Measurements from ENCODE around the gene MAPK13. TPM values are rescaled to one million over a fixed set of nuclear protein-coding genes. Genes with fewer than 3 reads are reported as not detected.
A peak's percentile ranks its signal among the peaks of the same experiment; 100 is the strongest.

Gene MAPK13
- total RNA-seq, 1 experiment from 2014 or later = 2.6 TPM

DNA sequence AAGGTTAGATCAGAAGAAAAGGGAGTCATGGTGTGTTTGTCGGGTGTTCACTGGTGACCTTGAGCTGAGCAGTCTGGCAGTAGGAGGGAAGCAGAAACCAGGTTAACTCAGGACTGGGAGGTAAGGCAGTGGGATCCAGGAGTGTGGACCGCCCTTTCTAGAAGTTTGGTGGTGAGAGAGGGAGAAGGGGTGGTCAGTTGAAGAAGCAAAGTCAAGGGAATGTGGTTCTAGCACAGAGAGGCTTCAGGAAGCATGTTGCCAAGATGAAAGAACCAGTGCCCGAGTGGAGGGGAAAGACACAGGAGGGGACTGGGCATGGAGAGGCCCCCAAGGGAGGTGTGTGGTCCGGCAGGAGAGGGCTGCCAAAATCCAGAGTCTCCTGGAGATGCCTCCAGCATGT is 3.6 kb downstream of the MAPK13 start:
- no peak overlapping the region for H3K27ac ChIP-seq (ENCODE audit: low read depth, low read length, poor library complexity, severe bottlenecking)
- peaks cover 25% of the 10 kb centered on the region for H3K4me1 ChIP-seq (ENCODE audit: insufficient read depth, low read length, poor library complexity, severe bottlenecking)
- no peaks in the 10 kb centered on the region for H3K27me3 ChIP-seq (replicated peaks; ENCODE audit: insufficient read depth, low read depth, low read length, poor library complexity)
- CTCF ChIA-PET = interaction anchor here (0.6 kb wide), 1 partner anchor 230 kb away, joined by 6 read pairs; no protein-coding TSS in a partner anchor
- POLR2A ChIA-PET (ENCODE audit: low non-redundant PET) = no interaction called here
- intact Hi-C loops (cut with micrococcal nuclease; ENCODE audit: unreplicated experiment) = no loop called here
- no peak for DNase-seq (ENCODE audit: low spot score)
- BruUV-seq (replicated peaks) = no TSS peak
- no peaks in the 10 kb centered on the region for H3K36me3 ChIP-seq (ENCODE audit: insufficient read depth, low read length, poor library complexity, severe bottlenecking)
- H3K4me3 ChIP-seq (ENCODE audit: low read depth, low read length, poor library complexity, severe bottlenecking) = no peak overlapping the region
- TF ChIP-seq EZH2 (IDR thresholded peaks at IDR 0.05; ENCODE audit: borderline replicate concordance, low read depth, low read length, poor library complexity, severe bottlenecking) = no peak
- no peaks in the 10 kb centered on the region for H3K9me3 ChIP-seq (ENCODE audit: low read depth, low read length, poor library complexity, severe bottlenecking)

- intact Hi-C loops (cut with micrococcal nuclease; ENCODE audit: unreplicated experiment) = no loop called here
- H3K9me3 ChIP-seq (ENCODE audit: low read depth, low read length, poor library complexity, severe bottlenecking) = no peaks in the 10 kb centered on the region
- H3K27ac ChIP-seq (ENCODE audit: low read depth, low read length, poor library complexity, severe bottlenecking) = no peak overlapping the region
- no peak for TF ChIP-seq EZH2 (IDR thresholded peaks at IDR 0.05; ENCODE audit: borderline replicate concordance, low read depth, low read length, poor library complexity, severe bottlenecking)
- no peak for TF ChIP-seq CTCF (conservative IDR thresholded peaks at IDR 0.05; ENCODE audit: low read depth, low read length)
- H3K4me3 ChIP-seq (ENCODE audit: low read depth, low read length, poor library complexity, severe bottlenecking) = no peak overlapping the region
- no peaks in the 10 kb centered on the region for H3K36me3 ChIP-seq (ENCODE audit: insufficient read depth, low read length, poor library complexity, severe bottlenecking)
- ChIA-PET CTCF (no interaction called here), POLR2A (ENCODE audit: low non-redundant PET) (no interaction called here)
- peaks cover 20% of the 10 kb centered on the region for H3K4me1 ChIP-seq (ENCODE audit: insufficient read depth, low read length, poor library complexity, severe bottlenecking)
- no peak for DNase-seq (ENCODE audit: low spot score)
- no TSS peak for BruUV-seq (replicated peaks)
- no peaks in the 10 kb centered on the region for H3K27me3 ChIP-seq (replicated peaks; ENCODE audit: insufficient read depth, low read depth, low read length, poor library complexity)
Measured at GRCh38 chr6:36135053-36135731, 4.9 kb downstream of the MAPK13 start.

GRCh38 chr6:36136034-36136433 is 5.7 kb downstream of the MAPK13 start:
- Histone ChIP-seq H3K9me3 (ENCODE audit: low read depth, low read length, poor library complexity, severe bottlenecking) (no peaks in the 10 kb centered on the region), H3K4me3 (ENCODE audit: low read depth, low read length, poor library complexity, severe bottlenecking) (no peak overlapping the region), H3K27ac (ENCODE audit: low read depth, low read length, poor library complexity, severe bottlenecking) (no peak overlapping the region), H3K4me1 (ENCODE audit: insufficient read depth, low read length, poor library complexity, severe bottlenecking) (peaks cover 15% of the 10 kb centered on the region), H3K27me3 (replicated peaks; ENCODE audit: insufficient read depth, low read depth, low read length, poor library complexity) (no peaks in the 10 kb centered on the region), H3K36me3 (ENCODE audit: insufficient read depth, low read length, poor library complexity, severe bottlenecking) (no peaks in the 10 kb centered on the region)
- no peak for TF ChIP-seq CTCF (conservative IDR thresholded peaks at IDR 0.05; ENCODE audit: low read depth, low read length)
- ChIA-PET CTCF (no interaction called here), POLR2A (ENCODE audit: low non-redundant PET) (no interaction called here)
- BruUV-seq (replicated peaks) = no TSS peak
- peak; percentile 39 for DNase-seq (ENCODE audit: low spot score)
- intact Hi-C loops (cut with micrococcal nuclease; ENCODE audit: unreplicated experiment) = no loop called here

GRCh38 chr6:36136551-36136950 is 6.2 kb downstream of the MAPK13 start:
- Histone ChIP-seq H3K36me3 (ENCODE audit: insufficient read depth, low read length, poor library complexity, severe bottlenecking) (no peaks in the 10 kb centered on the region), H3K4me3 (ENCODE audit: low read depth, low read length, poor library complexity, severe bottlenecking) (no peak overlapping the region), H3K27ac (ENCODE audit: low read depth, low read length, poor library complexity, severe bottlenecking) (no peak overlapping the region), H3K4me1 (ENCODE audit: insufficient read depth, low read length, poor library complexity, severe bottlenecking) (peaks cover 10% of the 10 kb centered on the region), H3K9me3 (ENCODE audit: low read depth, low read length, poor library complexity, severe bottlenecking) (no peaks in the 10 kb centered on the region), H3K27me3 (replicated peaks; ENCODE audit: insufficient read depth, low read depth, low read length, poor library complexity) (no peaks in the 10 kb centered on the region)
- no TSS peak for BruUV-seq (replicated peaks)
- TF ChIP-seq CTCF (conservative IDR thresholded peaks at IDR 0.05; ENCODE audit: low read depth, low read length) = no peak
- no peak for DNase-seq (ENCODE audit: low spot score)
- POLR2A ChIA-PET (ENCODE audit: low non-redundant PET) = no interaction called here
- CTCF ChIA-PET = no interaction called here
- intact Hi-C loops (cut with micrococcal nuclease; ENCODE audit: unreplicated experiment) = no loop called here
